GM19351 (cell line): ENCODE data around the gene PREX1.

Experiments
- ATAC-seq: cut with Tn5 transposase; IDR thresholded peaks from one replicate; pipeline ENCODE4 v1.9.1; 2021; ENCODE audit warnings: mild to moderate bottlenecking, moderate library complexity; ENCODE audit not compliant: unreplicated experiment

PREX1 gene

DNA sequence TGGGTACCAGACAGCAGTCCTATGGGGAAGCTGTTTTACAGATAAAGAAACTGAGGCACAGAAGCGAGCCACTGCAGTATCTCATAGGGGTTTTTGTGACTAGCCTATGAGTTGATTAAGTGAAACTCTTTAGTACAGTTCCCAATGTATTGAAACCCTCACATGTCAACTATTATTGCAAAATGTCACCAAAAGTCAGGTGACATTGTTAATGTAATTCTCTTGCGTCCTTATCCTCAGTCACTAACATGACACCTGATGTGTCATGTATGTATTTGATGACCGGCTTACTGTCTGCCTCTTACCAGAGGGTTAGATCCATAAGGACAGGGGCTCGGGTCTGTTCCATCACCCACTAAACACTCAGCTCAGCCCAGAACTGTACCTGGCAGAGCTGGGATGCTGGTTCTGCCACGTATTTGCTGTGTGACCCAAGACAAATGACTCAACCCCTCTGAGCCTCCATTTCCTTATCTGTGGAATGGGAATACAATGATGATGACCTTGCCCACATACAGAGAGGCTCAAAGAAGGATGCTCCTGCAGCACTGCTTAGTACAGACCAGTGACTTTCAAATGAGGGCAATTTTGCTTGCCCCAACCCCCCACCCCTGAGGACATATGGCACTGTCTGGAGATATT is 32.9 kb downstream of the PREX1 start:
- no peak for ATAC-seq

DNA sequence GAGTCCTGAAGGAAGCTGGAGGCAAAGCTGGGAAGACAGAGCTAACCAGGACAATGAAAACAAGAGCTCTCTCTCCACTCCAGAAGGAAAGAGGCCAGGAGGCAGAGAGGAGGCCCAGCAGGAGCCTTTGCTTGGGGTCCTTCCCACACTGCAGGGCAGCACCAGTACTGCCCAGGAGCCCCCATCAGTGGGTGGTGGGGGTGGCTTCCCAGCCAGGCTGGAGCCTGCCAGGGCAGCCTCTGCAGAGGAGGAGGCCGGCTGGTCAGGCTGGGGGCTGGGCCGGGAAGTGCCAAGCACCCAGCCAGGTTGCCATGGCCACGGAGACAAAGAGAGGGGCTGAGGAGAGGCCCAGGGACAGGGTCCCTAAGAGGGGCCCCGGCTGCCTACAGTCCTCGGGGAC is 33.4 kb downstream of the PREX1 start:
- no peak for ATAC-seq

DNA sequence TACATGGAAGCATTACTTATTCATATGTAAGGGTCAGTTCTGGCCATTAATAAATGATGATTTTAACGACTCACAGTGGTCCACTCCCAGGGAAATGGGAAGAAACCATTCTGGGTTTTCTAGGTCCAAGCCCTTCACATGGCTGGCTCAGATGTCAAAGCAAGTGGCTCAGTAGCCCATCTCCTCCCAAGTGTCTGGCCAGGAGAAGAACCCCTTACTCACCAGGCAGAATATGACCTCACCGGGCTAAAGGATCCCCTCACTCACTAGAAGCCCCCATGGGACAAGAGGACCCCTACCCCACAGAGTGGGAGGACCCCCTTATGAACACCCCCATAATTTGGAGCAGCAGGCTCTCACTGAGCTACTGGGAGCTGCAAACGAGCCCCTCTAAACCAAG is 34.0 kb downstream of the PREX1 start:
- ATAC-seq = no peak

DNA sequence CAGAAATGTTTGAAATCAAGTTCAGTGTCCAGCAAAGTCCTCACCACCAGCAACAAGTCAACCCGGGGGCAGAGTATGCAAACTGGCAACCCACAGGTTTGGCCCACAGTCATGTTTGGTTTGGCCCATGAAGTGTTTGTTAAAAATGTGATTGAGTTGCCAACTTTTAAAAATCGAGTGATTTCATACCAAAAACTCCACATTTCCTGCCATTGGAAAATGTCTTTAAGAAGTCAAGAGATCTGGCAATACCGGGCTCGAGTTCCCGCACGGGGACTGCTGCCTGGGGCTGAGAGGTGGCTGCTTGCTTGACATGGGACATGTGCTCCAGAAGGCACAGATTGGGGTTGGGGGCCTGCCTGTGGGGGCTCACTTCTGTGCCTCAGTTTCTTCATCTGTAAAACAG is 36.1 kb downstream of the PREX1 start:
- no peak for ATAC-seq

DNA sequence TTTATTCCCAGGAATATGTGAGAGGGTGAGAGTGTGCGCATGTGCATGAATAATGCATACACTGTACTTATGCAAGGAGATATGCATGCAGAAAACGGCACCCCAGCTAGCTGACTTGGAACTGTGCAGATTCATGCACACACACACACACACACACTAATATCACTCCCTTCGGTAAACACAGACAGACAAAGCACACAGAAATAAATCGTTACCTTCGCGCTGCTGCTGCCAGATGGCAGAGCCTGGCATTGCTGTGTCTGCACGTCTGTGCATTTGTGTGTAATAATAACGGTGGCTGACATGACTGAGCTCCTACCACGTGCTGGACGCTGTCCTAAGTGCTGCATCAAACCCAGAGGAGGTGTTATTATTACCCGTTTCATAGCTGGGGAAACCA is 36.8 kb downstream of the PREX1 start:
- ATAC-seq = no peak

DNA sequence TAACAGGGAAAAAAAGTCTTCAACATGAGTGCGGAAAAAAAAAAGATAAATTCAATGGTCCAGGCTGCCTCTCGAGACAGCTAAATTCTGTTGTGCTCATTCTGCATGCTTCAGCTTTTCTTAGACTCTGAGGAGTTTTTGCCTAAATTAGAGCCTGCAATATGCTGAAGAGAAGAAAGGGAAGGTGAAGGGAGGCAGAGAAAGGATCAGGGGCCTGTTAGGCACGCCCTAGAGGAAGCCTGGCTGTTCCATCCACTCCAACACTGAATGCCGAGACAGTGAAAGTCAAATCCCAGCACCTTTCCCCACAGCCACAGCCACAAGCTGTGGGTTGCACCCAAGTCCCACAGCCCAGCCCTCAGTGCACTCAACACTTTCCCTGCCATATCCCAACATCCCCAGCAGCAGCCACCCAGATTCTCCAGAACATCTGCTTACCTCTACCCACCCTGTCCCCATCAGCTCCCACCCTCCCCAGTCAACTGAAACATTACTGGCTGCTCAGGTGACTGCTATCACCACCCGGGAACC is 37.3 kb downstream of the PREX1 start:
- no peak for ATAC-seq

DNA sequence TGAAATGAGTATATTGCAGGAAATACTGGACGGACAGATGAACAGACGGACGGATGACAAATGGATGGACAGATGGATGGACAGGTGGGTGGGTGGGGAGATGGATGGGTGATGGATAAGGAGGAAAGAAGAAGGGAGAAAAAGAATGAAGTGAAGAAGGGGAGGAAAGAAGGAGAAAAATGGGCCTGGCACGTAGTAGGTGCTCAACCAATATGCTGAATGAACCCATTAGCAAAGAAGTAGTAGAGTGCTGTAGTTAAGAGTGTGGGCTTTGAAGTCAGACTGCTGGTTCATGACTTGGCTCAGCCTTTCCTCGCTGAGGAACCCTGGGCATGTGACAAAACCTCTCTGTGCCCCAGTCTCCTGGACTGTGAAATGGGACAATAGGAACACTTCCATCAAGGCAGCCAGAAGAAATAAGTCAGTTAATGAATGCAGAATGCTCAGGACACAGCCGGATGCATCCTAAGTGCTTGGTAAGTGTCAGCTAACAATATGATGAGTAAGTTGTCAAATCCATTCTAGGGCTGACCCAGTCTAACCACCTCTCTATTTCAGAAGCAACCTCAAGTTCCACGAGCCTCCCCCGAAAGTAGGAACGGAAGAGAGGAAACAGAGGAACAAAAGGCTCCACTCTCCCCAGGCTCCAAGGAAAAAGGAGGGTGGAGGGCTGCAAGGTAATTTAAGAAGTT is 37.9 kb downstream of the PREX1 start:
- ATAC-seq = no peak

DNA sequence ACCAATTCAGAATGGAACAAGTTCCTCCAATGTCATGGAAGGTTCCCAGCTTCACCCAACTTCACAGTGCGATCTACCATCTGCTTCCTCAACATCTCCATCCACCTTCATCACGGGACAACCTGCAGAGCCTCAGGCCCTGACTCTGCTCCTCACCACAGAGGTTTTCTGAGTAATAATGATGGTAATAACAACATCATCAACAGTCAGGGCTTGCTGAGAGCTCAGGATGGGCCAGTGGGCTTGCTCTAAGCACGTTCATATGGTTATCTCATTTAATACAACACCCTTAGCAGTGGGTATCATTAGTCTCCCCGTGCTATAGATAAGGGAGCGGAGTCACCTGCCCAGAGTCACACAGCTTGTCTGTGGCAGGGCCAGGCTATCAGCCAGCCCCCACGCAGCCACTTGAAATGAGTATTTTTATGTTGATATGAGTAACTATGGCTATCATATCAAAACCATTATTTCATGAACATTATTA is 38.6 kb downstream of the PREX1 start:
- ATAC-seq = no peak

DNA sequence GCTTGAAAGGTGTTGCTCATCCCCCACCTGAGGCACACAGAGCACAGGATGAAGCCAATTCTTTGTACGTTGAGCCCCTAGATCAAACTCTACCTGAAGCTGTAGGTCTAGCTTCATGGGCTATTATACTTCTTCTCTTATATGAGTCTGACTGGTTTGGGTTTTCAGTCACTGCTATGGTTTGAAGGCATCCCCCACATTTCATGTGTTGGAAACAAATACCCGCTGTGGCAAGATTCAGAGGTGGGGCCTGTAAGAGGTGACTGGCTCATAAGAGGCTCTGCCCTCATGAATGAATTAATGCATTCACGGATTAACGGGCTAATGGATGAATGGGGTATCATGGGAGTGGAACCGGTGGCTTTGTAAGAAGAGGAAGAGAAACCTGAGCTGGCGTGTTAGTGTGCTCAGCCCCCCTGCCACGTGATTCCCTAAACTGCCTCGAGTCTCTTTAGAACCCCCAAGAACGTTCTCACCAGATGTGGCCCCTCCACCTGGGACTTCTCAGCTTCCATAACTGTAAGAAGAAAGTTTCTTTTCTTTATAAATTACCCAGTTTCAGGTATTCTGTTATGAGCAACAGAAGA is 39.2 kb downstream of the PREX1 start:
- peak; percentile 65 for ATAC-seq

DNA sequence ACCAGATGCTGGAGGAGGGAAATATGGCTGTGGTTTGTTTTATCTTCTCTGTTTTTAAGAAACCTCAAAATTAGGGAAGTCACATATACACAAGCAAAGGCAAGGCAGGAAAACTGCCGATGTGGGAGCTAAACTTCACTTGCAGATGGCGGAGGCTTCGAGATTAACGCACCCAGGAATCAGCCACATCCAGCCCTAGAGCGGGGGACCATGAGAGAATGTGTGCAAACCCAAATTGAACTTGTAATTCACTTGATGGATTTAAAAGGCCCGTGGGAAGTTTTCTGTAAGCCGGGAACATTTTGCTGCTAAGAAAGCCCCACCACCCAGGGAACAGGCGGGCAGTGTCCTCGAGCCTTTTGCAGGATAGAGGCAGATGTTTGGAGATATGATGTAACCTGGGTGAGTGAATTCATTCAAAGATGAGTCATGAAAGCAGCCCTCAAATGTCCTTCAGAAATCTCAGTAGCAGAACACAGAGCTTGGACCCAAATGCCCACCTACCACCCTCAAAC is 39.9 kb downstream of the PREX1 start:
- ATAC-seq = peak; percentile 3

DNA sequence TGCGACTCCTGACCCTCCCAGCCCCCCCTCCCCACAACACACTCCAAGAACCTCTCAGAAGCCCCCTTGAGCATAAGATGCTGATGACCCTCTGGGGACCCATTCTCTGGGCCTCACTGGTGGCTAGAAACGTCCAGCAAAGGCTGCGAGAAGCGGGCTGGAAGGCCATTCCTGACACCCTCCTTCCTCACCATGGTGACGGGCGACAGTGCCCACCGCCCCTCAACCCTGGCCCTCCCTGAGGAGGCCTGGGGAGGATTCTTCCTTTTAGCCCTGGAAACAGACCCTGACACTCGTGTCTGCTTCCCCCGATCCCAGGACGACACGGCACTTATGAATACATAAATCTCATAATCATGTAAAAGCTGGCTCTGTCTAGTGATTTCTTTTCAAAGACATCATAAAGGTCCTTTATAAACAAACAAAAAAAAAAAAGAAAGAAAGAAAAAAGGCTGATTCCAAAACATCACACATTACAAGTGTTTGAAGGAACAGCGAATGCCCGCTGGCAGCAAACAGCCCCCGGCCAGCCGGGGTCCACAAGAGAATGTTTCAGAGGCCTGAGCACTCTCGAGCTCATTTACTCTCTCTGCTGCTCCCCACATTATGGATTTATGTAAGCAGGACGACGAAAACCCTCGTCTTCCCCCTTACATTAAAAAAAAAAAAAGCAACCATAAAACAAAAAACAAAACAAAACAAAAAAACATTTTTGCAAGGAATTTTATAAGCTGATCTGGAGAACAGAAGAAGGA is 40.7 kb downstream of the PREX1 start:
- no peak for ATAC-seq

DNA sequence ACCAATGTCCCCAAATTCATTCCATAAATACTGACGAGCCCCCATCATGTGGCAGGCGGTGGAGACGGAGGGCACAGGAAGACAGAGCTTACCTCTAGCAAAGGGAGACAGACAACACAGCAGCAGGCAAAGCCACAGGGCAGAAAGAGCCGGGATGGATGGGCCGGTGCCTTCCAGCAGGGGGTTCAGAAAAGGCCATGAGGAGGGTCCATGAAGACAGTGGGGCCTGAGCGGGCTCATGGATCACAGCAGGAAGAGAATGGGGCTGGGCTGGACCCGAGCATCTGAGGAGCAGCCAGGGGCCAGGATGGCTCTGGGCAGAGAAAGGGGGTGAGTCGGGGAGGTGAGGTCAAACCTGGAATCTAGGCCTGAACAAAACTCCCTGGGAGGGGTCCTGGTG is 42.0 kb downstream of the PREX1 start:
- no peak for ATAC-seq

DNA sequence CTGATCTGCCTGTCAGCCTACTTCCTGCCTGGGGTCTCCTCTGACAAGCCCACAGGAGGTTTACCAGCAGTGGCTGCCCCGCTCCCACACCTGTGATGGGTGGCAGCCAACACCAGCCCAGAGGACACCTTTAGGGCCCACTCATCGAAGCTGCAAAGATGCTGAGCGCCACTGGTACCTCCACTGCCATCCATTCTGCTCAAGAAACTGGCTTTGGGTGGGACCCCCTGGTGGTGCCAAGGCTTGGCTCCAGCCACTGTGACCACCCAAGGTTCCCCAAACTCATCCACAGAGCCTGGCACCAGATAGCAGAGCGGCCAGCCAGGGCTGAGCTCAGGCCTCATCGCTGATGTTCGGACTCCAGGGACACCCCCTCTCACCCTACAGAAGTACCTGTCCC is 42.5 kb downstream of the PREX1 start:
- ATAC-seq = no peak

DNA sequence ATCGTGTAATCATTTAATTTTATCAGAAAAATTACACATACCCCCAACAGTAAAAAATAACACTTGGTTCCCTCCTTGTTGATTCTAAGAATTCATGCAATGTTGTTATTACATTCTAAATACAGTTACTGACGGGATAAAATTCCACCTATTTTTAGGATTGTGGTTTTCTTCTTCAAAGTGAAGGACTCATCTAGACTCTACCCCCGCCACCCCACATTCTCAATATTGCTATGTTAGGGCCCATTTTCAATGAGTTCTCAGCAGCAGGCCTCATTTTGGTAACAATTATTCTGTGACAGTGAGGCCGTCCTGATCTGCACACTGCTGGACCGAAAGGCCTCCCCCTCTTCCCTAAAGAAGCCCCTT is 43.5 kb downstream of the PREX1 start:
- ATAC-seq = no peak

DNA sequence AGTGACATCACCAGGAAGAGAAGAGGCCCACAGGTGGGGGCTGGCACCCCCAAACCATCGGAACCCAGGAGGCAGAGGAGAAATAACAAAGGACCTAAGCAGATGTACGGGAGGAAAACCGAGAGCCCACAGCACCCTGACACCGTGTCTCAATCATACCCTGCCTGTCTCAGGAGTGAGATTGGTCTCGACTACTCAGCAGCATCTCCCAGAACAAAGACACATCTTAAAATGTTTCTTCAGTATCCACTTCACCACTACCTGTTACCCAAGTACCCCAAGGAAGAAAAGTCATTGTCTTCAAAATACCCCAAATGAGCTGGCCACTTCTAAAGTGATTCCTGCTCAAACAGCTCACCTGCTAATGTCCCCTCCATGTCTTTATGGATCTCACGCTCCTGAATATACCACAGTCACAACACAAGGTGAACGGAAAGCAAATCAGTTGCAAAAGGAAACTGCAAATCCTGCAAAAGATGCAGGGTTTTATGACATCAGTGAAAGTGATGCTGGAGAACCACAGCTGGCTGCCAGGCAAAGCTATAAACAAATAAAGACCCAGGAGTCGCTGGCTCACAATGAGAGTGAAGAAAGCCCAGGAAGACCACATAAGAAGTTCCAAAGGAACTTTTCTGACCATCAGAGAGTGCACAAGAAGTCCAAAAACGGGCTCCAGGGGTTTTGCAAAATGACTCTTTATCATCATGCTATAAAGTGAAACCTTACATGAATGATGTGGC is 44.1 kb downstream of the PREX1 start:
- ATAC-seq = no peak

DNA sequence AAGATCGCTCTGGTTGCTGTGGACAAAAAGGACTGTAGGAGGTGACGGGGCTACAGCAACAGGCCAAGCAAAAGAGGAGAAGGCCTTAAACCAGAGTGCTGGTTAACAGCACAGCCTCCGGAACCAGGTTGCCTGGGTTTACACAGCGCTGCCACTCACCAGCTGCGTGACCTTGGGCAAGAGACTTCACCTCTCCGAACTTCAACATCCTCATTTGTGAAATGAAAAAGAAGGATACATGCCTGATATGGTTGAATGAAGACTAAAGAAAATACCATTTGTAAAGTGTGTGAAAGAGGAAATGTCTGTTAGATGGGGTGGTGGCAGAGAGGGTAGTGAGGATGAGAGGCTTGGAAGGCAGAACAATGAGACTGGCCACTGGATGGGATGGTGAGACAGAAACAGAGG is 44.9 kb downstream of the PREX1 start:
- no peak for ATAC-seq

DNA sequence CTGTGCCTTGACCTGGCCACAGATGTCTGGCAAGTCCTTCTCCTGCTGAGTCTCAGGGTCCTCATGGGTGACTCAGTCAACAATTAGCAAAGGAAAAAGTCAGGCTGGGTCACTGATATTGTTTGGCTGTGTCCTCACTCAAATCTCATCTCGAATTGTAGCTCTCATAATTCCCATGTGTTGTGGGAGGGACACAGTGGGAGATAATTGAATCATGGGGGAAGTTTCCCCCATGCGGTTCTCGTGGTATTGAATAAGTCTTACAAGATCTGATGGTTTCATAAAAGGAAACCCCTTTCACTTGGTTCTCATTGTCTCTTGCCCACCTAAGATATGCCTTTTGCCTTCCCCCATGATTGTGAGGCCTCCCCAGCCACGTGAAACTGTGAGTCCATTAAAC is 45.7 kb downstream of the PREX1 start:
- ATAC-seq = no peak

DNA sequence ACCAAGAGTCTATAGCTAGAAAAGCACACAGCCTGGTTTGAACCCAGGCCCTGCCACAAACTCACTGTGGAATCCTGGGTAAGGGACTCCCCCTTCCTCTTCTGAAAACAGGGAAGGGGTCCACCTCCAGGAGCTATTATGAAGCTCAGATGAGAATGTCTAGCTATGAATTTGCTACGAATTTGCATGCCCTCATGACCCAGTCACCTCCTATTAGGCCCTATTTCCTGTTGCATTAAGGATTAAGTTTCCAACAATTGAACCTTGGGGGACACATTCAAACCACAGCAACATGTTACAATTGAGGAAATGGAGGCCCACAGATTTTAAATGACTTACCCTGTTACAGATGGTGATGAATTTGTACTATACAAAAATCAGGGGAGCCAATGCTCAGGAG is 46.2 kb downstream of the PREX1 start:
- ATAC-seq = no peak

DNA sequence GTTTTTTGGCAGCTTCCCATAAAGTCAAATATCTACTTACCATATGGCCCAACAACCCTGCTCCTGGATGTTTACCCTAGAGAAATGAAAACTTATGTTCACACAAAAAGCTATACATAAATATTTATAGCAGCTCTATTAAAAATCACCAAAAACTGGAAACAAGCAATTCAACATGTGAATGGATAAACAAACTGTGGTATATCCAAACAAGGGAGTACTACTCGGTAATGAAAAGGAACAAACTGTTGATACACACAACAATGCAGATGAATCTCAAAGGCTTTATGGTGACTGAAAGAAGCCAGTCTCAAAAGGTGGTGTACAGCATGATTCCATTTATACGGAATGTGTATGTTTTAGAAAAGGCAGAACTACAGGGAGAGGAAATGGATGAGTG is 48.4 kb downstream of the PREX1 start:
- no peak for ATAC-seq

DNA sequence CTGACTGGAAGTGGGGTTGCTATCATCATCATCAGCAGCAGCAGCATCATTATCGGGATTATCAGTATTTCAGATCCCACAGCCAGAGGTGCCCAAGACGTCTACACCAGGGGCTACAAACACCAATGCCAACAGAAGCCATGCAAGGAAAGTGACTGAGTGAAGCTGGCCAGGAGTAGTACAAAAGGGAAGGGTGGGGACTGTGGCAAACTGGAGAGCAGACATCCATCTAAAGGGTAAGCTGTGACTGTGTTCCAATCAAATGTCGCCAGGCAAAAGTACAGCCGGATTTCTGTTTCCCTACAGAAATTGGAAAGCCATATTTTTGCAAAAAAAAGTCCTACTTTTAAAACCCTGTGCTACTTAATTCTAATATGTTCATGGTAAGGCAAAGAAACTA is 50.0 kb downstream of the PREX1 start:
- no peak for ATAC-seq

DNA sequence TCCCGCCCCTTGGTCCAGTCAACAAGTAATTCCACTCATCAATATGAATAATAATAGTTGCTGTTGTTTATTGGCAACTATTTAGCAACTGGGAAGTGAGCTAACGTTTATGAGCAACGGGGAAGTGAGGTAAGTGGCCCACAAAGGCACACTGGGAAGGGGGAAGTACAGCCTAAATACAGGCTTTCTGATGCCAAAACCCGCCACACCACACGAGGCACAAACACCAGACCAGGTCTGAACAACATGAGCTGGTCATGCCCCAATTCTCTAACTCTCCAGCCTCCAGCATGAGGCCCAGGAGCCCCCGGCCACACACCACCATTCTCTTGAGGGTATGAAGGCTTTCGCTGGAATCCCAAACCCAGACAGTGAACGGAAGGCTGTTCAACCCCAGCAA is 50.8 kb downstream of the PREX1 start:
- ATAC-seq = no peak
